Neural cell (in vitro differentiated cells): ENCODE results near the gene GTF2H3. TPM values are rescaled to one million over a fixed set of nuclear protein-coding genes. Genes with fewer than 3 reads are reported as not detected.

Experiments
- H2AFZ ChIP-seq: fragments of 200-600, 300-800 bp; sonication (generic), shearing (Covaris generic); 2 replicates; pipeline ENCODE4 v1.6.0; 2014; ENCODE audit warnings: low read depth, mild to moderate bottlenecking, antibody characterized with exemption, low read length, moderate library complexity
- H3F3A ChIP-seq: fragments of 200-600 bp; shearing (Covaris generic); 2 replicates; pipeline ENCODE4 v1.6.1; 2016; ENCODE audit warnings: mild to moderate bottlenecking, moderate library complexity, mixed read lengths, antibody characterized with exemption, low read length; ENCODE audit not compliant: insufficient read depth, poor library complexity, severe bottlenecking
- H3K27ac ChIP-seq: fragments of 200-600, 300-800 bp; sonication (generic), shearing (Covaris generic); 2 replicates; pipeline ENCODE4 v1.5.1; 2014; ENCODE audit warnings: mild to moderate bottlenecking, low read length, moderate library complexity
- H3K27me3 ChIP-seq: fragments of 300-800, 200-600 bp; sonication (generic), shearing (Covaris generic); 2 replicates; pipeline ENCODE4 v1.6.0; 2014; ENCODE audit warnings: mild to moderate bottlenecking, low read depth, low read length, moderate library complexity; ENCODE audit not compliant: insufficient read depth
- H3K36me3 ChIP-seq: fragments of 300-800, 200-600 bp; sonication (generic), shearing (Covaris generic); 2 replicates; pipeline ENCODE4 v1.5.1; 2014; ENCODE audit warnings: mild to moderate bottlenecking, antibody characterized with exemption, low read length, moderate library complexity; ENCODE audit not compliant: insufficient read depth
- H3K4me2 ChIP-seq: fragments of 300-800, 200-600 bp; sonication (generic), shearing (Covaris generic); 2 replicates; pipeline ENCODE4 v1.6.0; 2014; ENCODE audit warnings: mild to moderate bottlenecking, low read length
- H3K4me3 ChIP-seq: fragments of 300-800, 200-600 bp; sonication (generic), shearing (Covaris generic); 2 replicates; pipeline ENCODE4 v1.5.1; 2014; ENCODE audit warnings: mild to moderate bottlenecking, low read length, moderate library complexity
- H3K79me2 ChIP-seq: fragments of 200-600 bp; shearing (Covaris generic); replicated peaks from 2 replicates; pipeline ENCODE4 v1.6.0; 2014; ENCODE audit warnings: mild to moderate bottlenecking, low read length, moderate library complexity; ENCODE audit not compliant: insufficient read depth
- H3K9ac ChIP-seq: fragments of 300-800, 200-600 bp; sonication (generic), shearing (Covaris generic); 2 replicates; pipeline ENCODE4 v1.6.1; 2016; ENCODE audit warnings: mild to moderate bottlenecking, low read length, mixed read lengths
- H3K9me2 ChIP-seq: fragments of 200-600 bp; shearing (Covaris generic); 2 replicates; pipeline ENCODE4 v1.6.1; 2016; ENCODE audit warnings: mild to moderate bottlenecking, low read length, mixed read lengths; ENCODE audit not compliant: insufficient read depth
- H3K9me3 ChIP-seq: fragments of 200-600, 300-800 bp; sonication (generic), shearing (Covaris generic); 2 replicates; pipeline ENCODE4 v1.6.1; 2016; ENCODE audit warnings: mild to moderate bottlenecking, mixed run types, low read length, moderate library complexity, mixed read lengths
- H4K20me1 ChIP-seq: fragments of 200-600 bp; shearing (Covaris generic); 2 replicates; pipeline ENCODE4 v1.6.1; 2016; ENCODE audit warnings: mild to moderate bottlenecking, mixed run types; ENCODE audit not compliant: insufficient read depth
- CTCF ChIP-seq: fragments of 450-650 bp; IDR thresholded peaks from 2 replicates; pipeline ENCODE4 v1.5.1; 2014; ENCODE audit warnings: antibody characterized with exemption, mild to moderate bottlenecking, moderate library complexity; ENCODE audit not compliant: poor library complexity, severe bottlenecking
- EP300 ChIP-seq: fragments of 450-650 bp; conservative IDR thresholded peaks from 2 replicates; pipeline ENCODE4 v1.6.1; 2014; ENCODE audit warnings: antibody characterized with exemption, mild to moderate bottlenecking, moderate library complexity; ENCODE audit not compliant: poor library complexity, severe bottlenecking
- EZH2 ChIP-seq: fragments of 200-600, 300-800 bp; shearing (Covaris generic), sonication (generic); IDR thresholded peaks from 2 replicates; pipeline ENCODE4 v1.6.1; 2014; ENCODE audit warnings: antibody characterized with exemption, low read length, borderline replicate concordance, mild to moderate bottlenecking; ENCODE audit not compliant: insufficient read depth, poor library complexity, severe bottlenecking
- MXI1 ChIP-seq: fragments of 450-650 bp; conservative IDR thresholded peaks from 2 replicates; pipeline ENCODE4 v1.6.1; 2014; ENCODE audit warnings: antibody characterized with exemption, mild to moderate bottlenecking; ENCODE audit not compliant: poor library complexity, severe bottlenecking
- POLR2AphosphoS5 ChIP-seq: IDR thresholded peaks from 2 replicates; pipeline ENCODE4 v1.6.1; 2012
- RAD21 ChIP-seq: fragments of 450-650 bp; conservative IDR thresholded peaks from 2 replicates; pipeline ENCODE4 v1.6.1; 2014; ENCODE audit warnings: antibody characterized with exemption, mild to moderate bottlenecking, moderate library complexity
- SMC3 ChIP-seq: fragments of 450-650 bp; conservative IDR thresholded peaks from 2 replicates; pipeline ENCODE4 v1.6.1; 2014; ENCODE audit warnings: antibody characterized with exemption, mild to moderate bottlenecking, moderate library complexity; ENCODE audit not compliant: poor library complexity
- TAF1 ChIP-seq: IDR thresholded peaks from 2 replicates; pipeline ENCODE4 v1.6.1; 2012; ENCODE audit warnings: low read depth
- polyA plus RNA-seq: library from polyadenylated mRNA; depleted of rRNA; stranded (reverse); fragments of >200 nt; gene quantifications from 2 replicates; pipeline ENCODE4 v1.2.3, GENCODE V29; 2014
- TF ChIP-seq, protein P1 (sequence below): IDR thresholded peaks from 2 replicates; pipeline ENCODE4 v1.6.1; 2012; ENCODE audit warnings: borderline replicate concordance

The GTF2H3 gene
- polyA plus RNA-seq, 1 donor from 2014 or later = 47.8 TPM

GRCh38 chr12:123696207-123696606, 62.6 kb downstream of the GTF2H3 start:
- no peaks in the 10 kb centered on the region for H3K79me2 ChIP-seq
- no peak overlapping the region for H3K4me3 ChIP-seq
- H3K27ac ChIP-seq = no peak overlapping the region
- H3K4me2 ChIP-seq = no peak overlapping the region
- no peaks in the 10 kb centered on the region for H3K27me3 ChIP-seq
- no peaks in the 10 kb centered on the region for H3F3A ChIP-seq
- no peaks in the 10 kb centered on the region for H3K9me3 ChIP-seq
- no peak overlapping the region for H2AFZ ChIP-seq
- H3K36me3 ChIP-seq = no peaks in the 10 kb centered on the region
- TF ChIP-seq TAF1 (no peak), EP300 (no peak), SMC3 (no peak), RAD21 (no peak), EZH2 (no peak), CTCF (no peak), POLR2AphosphoS5 (no peak), MXI1 (no peak)
- TF ChIP-seq, protein P1, sequence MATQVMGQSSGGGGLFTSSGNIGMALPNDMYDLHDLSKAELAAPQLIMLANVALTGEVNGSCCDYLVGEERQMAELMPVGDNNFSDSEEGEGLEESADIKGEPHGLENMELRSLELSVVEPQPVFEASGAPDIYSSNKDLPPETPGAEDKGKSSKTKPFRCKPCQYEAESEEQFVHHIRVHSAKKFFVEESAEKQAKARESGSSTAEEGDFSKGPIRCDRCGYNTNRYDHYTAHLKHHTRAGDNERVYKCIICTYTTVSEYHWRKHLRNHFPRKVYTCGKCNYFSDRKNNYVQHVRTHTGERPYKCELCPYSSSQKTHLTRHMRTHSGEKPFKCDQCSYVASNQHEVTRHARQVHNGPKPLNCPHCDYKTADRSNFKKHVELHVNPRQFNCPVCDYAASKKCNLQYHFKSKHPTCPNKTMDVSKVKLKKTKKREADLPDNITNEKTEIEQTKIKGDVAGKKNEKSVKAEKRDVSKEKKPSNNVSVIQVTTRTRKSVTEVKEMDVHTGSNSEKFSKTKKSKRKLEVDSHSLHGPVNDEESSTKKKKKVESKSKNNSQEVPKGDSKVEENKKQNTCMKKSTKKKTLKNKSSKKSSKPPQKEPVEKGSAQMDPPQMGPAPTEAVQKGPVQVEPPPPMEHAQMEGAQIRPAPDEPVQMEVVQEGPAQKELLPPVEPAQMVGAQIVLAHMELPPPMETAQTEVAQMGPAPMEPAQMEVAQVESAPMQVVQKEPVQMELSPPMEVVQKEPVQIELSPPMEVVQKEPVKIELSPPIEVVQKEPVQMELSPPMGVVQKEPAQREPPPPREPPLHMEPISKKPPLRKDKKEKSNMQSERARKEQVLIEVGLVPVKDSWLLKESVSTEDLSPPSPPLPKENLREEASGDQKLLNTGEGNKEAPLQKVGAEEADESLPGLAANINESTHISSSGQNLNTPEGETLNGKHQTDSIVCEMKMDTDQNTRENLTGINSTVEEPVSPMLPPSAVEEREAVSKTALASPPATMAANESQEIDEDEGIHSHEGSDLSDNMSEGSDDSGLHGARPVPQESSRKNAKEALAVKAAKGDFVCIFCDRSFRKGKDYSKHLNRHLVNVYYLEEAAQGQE = no peak
- no peaks in the 10 kb centered on the region for H4K20me1 ChIP-seq
- no peak overlapping the region for H3K9ac ChIP-seq
- no peaks in the 10 kb centered on the region for H3K9me2 ChIP-seq

DNA sequence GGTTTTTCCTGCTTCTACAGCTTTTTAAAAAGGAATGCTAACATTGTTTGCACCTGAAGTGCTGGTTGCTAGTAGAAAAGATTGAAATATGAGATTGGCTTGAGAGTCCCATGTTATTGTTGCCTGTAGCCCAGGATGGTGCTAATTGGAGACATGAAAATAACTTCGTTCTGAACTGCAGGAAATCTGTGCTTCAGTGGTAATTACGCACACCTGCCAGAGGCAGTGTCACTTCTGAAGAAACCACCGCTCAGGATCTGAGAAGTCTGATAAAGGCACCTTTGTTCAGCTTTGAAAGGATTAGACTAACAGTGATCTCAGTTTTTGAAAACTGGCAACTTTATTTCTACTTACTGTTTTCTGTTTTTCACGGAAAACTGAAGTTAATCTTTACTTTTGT, 63.0 kb downstream of the GTF2H3 start:
- Histone ChIP-seq H3K9me3 (no peaks in the 10 kb centered on the region), H3K9ac (no peak overlapping the region), H4K20me1 (no peaks in the 10 kb centered on the region), H2AFZ (no peak overlapping the region), H3K27ac (no peak overlapping the region), H3K9me2 (no peaks in the 10 kb centered on the region), H3K36me3 (no peaks in the 10 kb centered on the region), H3K4me3 (no peak overlapping the region), H3K4me2 (no peak overlapping the region), H3K79me2 (no peaks in the 10 kb centered on the region), H3K27me3 (no peaks in the 10 kb centered on the region), H3F3A (no peaks in the 10 kb centered on the region)
- no peak for TF ChIP-seq TAF1
- TF ChIP-seq MXI1 = no peak
- TF ChIP-seq, protein P1 = no peak
- TF ChIP-seq RAD21 = no peak
- TF ChIP-seq EP300 = no peak
- TF ChIP-seq EZH2 = no peak
- TF ChIP-seq POLR2AphosphoS5 = no peak
- no peak for TF ChIP-seq CTCF
- TF ChIP-seq SMC3 = no peak
